GM23338 (cell line): ENCODE results near the gene TFB2M. TPM values are rescaled to one million over a fixed set of nuclear protein-coding genes. Genes with fewer than 3 reads are reported as not detected.

Experiments
- ATAC-seq: fragments of 200-7000 bp; cut with Tn5 transposase; 3 replicates; pipeline ENCODE4 v1.9.1; 2020
- DNase-seq: peaks from one replicate; pipeline ENCODE4 v3.0.0-alpha.2; 2015; ENCODE audit warnings: low spot score
- H2AFZ ChIP-seq: fragments of 200-600 bp; sonication (generic); 2 replicates; pipeline ENCODE4 v1.8.0; 2016; ENCODE audit warnings: antibody characterized with exemption, mild to moderate bottlenecking, moderate library complexity
- H3F3A ChIP-seq: fragments of 200-600 bp; sonication (generic); replicated peaks from 2 replicates; pipeline ENCODE4 v1.8.0; 2017; ENCODE audit warnings: antibody characterized with exemption, mixed run types, low read depth
- H3K27ac ChIP-seq: fragments of 200-600 bp; sonication (generic); 2 replicates; pipeline ENCODE4 v1.6.1; 2016; ENCODE audit warnings: low read depth
- H3K27me3 ChIP-seq: fragments of 200-600 bp; sonication (generic); 2 replicates; pipeline ENCODE4 v1.8.0; 2016; ENCODE audit warnings: mild to moderate bottlenecking, mixed run types, moderate library complexity; ENCODE audit not compliant: insufficient read depth
- H3K36me3 ChIP-seq: fragments of 200-600 bp; sonication (generic); 2 replicates; pipeline ENCODE4 v1.8.0; 2016; ENCODE audit warnings: mild to moderate bottlenecking; ENCODE audit not compliant: insufficient read depth
- H3K4me1 ChIP-seq: fragments of 200-600 bp; sonication (generic); 2 replicates; pipeline ENCODE4 v1.8.0; 2016; ENCODE audit warnings: mild to moderate bottlenecking, moderate library complexity; ENCODE audit not compliant: insufficient read depth
- H3K4me2 ChIP-seq: fragments of 200-600 bp; sonication (generic); 2 replicates; pipeline ENCODE4 v1.7.1; 2017; ENCODE audit warnings: mixed run types
- H3K4me3 ChIP-seq: fragments of 200-600 bp; sonication (generic); 2 replicates; pipeline ENCODE4 v1.6.1; 2016; ENCODE audit warnings: mixed run types
- H3K79me2 ChIP-seq: fragments of 200-600 bp; sonication (generic); replicated peaks from 2 replicates; pipeline ENCODE4 v1.8.0; 2017; ENCODE audit warnings: mild to moderate bottlenecking; ENCODE audit not compliant: insufficient read depth
- H3K9me2 ChIP-seq: fragments of 200-600 bp; sonication (generic); 2 replicates; pipeline ENCODE4 v1.8.0; 2017; ENCODE audit not compliant: insufficient read depth
- H4K20me1 ChIP-seq: fragments of 200-600 bp; sonication (generic); replicated peaks from 2 replicates; pipeline ENCODE4 v1.8.0; 2017; ENCODE audit warnings: mild to moderate bottlenecking; ENCODE audit not compliant: insufficient read depth
- H3K27ac Mint-ChIP-seq: 2 replicates; pipeline ENCODE4 v1.8.0; 2020; ENCODE audit warnings: inconsistent platforms, mild to moderate bottlenecking, moderate library complexity, mixed read lengths
- H3K27me3 Mint-ChIP-seq: 3 replicates; pipeline ENCODE4 v1.8.0; 2022; ENCODE audit warnings: low read depth, mild to moderate bottlenecking, moderate library complexity, mixed read lengths, inconsistent platforms; ENCODE audit not compliant: insufficient read depth, poor library complexity
- H3K36me3 Mint-ChIP-seq: 3 replicates; pipeline ENCODE4 v1.8.0; 2021; ENCODE audit warnings: low read depth, mild to moderate bottlenecking, inconsistent platforms, moderate library complexity, mixed read lengths
- H3K4me1 Mint-ChIP-seq: 3 replicates; pipeline ENCODE4 v1.8.0; 2020; ENCODE audit warnings: mild to moderate bottlenecking, inconsistent platforms, mixed read lengths
- H3K4me3 Mint-ChIP-seq: 3 replicates; pipeline ENCODE4 v1.8.0; 2021; ENCODE audit warnings: moderate library complexity, mild to moderate bottlenecking, inconsistent platforms, mixed read lengths
- H3K9me3 Mint-ChIP-seq: 3 replicates; pipeline ENCODE4 v1.8.0; 2020; ENCODE audit warnings: moderate library complexity, mild to moderate bottlenecking, inconsistent platforms, mixed read lengths
- CREB1 ChIP-seq: fragments of 250-450 bp; sonication (Bioruptor Pico); IDR thresholded peaks from 2 replicates; pipeline ENCODE4 v1.5.0; 2020; ENCODE audit warnings: low read depth, mild to moderate bottlenecking, moderate library complexity
- CTCF ChIP-seq, 2 experiments: fragments of 200-600 bp in 1 of 2; sonication (generic) in 1 of 2; conservative IDR thresholded peaks; 2 replicates each; pipeline versions ENCODE4 v1.5.1 to v1.6.1; 2016 to 2017; ENCODE audit warnings: antibody characterized with exemption in 2 of 2, low read depth in 2 of 2, mild to moderate bottlenecking in 2 of 2, moderate library complexity in 1 of 2
- ETS1 ChIP-seq: IDR thresholded peaks from 2 replicates; pipeline ENCODE4 v1.6.1; 2016; ENCODE audit warnings: antibody characterized with exemption
- EZH2 ChIP-seq: fragments of 200-600 bp; sonication (generic); IDR thresholded peaks from one replicate; pipeline ENCODE4 v1.8.0; 2017; ENCODE audit warnings: antibody characterized with exemption, mild to moderate bottlenecking, low read depth; ENCODE audit not compliant: unreplicated experiment
- JUNB ChIP-seq: IDR thresholded peaks from one replicate; pipeline ENCODE4 v1.6.1; 2016; ENCODE audit warnings: antibody characterized with exemption; ENCODE audit not compliant: unreplicated experiment
- NANOG ChIP-seq: IDR thresholded peaks from 2 replicates; pipeline ENCODE4 v1.6.1; 2016; ENCODE audit warnings: antibody characterized with exemption, borderline replicate concordance
- POLR2AphosphoS5 ChIP-seq: IDR thresholded peaks from 2 replicates; pipeline ENCODE4 v1.6.1; 2016; ENCODE audit warnings: antibody characterized with exemption, low read depth
- STAT1 ChIP-seq: IDR thresholded peaks from one replicate; pipeline ENCODE4 v1.6.1; 2016; ENCODE audit warnings: antibody characterized with exemption; ENCODE audit not compliant: unreplicated experiment
- ZNF331 ChIP-seq: fragments of 250-450 bp; sonication (Bioruptor Pico); IDR thresholded peaks from 2 replicates; pipeline ENCODE4 v1.5.0; 2020; ENCODE audit warnings: low read depth, mild to moderate bottlenecking, moderate library complexity
- ZNF462 ChIP-seq: fragments of 250-450 bp; sonication (Bioruptor Pico); IDR thresholded peaks from 2 replicates; pipeline ENCODE4 v1.5.0; 2020; ENCODE audit warnings: mild to moderate bottlenecking, moderate library complexity
- polyA plus RNA-seq: library from polyadenylated mRNA; unstranded; fragments of >200 nt; fragmentation: Nextera tagmentation; extraction: Ambion mirVana; gene quantifications from 2 replicates; pipeline ENCODE4 v1.2.1, GENCODE V29; 2016
- total RNA-seq: library from RNA; depleted of rRNA; stranded (reverse); fragments of >200 nt; shearing (Covaris generic); gene quantifications from 2 replicates; pipeline ENCODE4 v1.2.3, GENCODE V29; 2014

The TFB2M gene
- total and polyA plus RNA-seq, 2 experiments from 2014 or later, result 18.7 to 24.9 TPM

DNA sequence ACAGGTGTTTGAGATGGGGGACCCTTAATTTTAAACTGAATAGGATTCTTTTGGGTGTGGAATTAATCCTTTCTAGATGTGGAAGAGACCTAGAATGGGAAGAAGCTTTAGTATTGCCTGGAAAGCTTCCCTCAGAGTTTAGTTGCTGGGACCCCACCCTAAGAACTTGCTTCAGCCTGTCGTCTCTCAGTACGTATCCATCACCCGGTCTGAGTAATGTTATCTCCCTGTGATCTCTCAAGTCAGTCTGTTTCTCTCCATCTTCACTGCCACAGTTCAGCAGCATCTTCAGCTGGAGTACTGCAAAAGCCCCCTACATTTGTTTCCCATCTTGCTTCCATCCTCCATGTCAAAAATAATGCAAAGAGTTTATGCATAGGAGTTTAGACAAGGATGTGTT lies 29.1 kb upstream of the TFB2M start:
- Histone ChIP-seq H3K4me2 (no peak overlapping the region), H3K4me3 (no peak overlapping the region), H3K4me1 (no peaks in the 10 kb centered on the region), H2AFZ (no peak overlapping the region), H3F3A (no peaks in the 10 kb centered on the region), H3K9me2 (no peaks in the 10 kb centered on the region), H3K27ac (no peak overlapping the region), H3K27me3 (no peaks in the 10 kb centered on the region), H3K36me3 (no peaks in the 10 kb centered on the region), H3K79me2 (peaks cover 24% of the 10 kb centered on the region; the same call in 1 of the 2 replicates), H4K20me1 (no peaks in the 10 kb centered on the region; the same call in none of the 2 replicates)
- TF ChIP-seq POLR2AphosphoS5 (no peak), ZNF331 (no peak), STAT1 (no peak), ETS1 (no peak)
- Mint-ChIP-seq H3K27ac (no peak overlapping the region), H3K9me3 (peaks cover 5% of the 10 kb centered on the region), H3K4me1 (no peaks in the 10 kb centered on the region), H3K4me3 (no peak overlapping the region), H3K27me3 (peaks cover 1% of the 10 kb centered on the region), H3K36me3 (peaks cover 15% of the 10 kb centered on the region; the same call in 2 of the 3 replicates)
- DNase-seq (no peak), ATAC-seq (no peak)

- Mint-ChIP-seq H3K27ac (no peak overlapping the region), H3K9me3 (peaks cover 11% of the 10 kb centered on the region), H3K27me3 (no peaks in the 10 kb centered on the region), H3K36me3 (peaks cover 21% of the 10 kb centered on the region; the same call in 2 of the 3 replicates), H3K4me3 (no peak overlapping the region), H3K4me1 (no peaks in the 10 kb centered on the region)
- Histone ChIP-seq H3K4me3 (no peak overlapping the region), H2AFZ (no peak overlapping the region), H3K4me1 (no peaks in the 10 kb centered on the region), H3K4me2 (no peak overlapping the region), H3K79me2 (peaks cover 38% of the 10 kb centered on the region), H3K27me3 (no peaks in the 10 kb centered on the region), H3K27ac (no peak overlapping the region), H3F3A (no peaks in the 10 kb centered on the region), H4K20me1 (no peaks in the 10 kb centered on the region; the same call in none of the 2 replicates), H3K9me2 (no peaks in the 10 kb centered on the region), H3K36me3 (0 out of 2 replicates have a peak, but pooled peaks cover 3% of the 10 kb centered on the region)
- DNase-seq (no peak), ATAC-seq (no peak)
- TF ChIP-seq CREB1 (CRISPR knock-in tag), result no peak
- no peak for TF ChIP-seq POLR2AphosphoS5
- no peak for TF ChIP-seq ZNF331
- no peak for TF ChIP-seq ETS1
- no peak for TF ChIP-seq EZH2
- TF ChIP-seq NANOG, result no peak
- TF ChIP-seq ZNF462, result no peak
- no peak for TF ChIP-seq CTCF (conservative IDR thresholded peaks at IDR 0.05; ENCODE audit: low read depth in 2 of 2)
- no peak for TF ChIP-seq STAT1
- no peak for TF ChIP-seq JUNB
These were observed 26.6 kb upstream of the TFB2M start for GRCh38 chr1:246592695-246593094.
